ENCODE measurements around the gene AMBRA1. TPM values are rescaled to one million over a fixed set of nuclear protein-coding genes. Genes with fewer than 3 reads are reported as not detected.

AMBRA1 gene
- polyA plus RNA-seq, 1 experiment, result 12.8 TPM

- Histone ChIP-seq H3K4me3 (ENCODE audit: low read depth, low read length) (no peak overlapping the region), H3K27me3 (ENCODE audit: control insufficient read depth, insufficient read depth, low read length) (no peaks in the 10 kb centered on the region), H3K36me3 (ENCODE audit: control insufficient read depth, insufficient read depth, low read length) (no peaks in the 10 kb centered on the region)
- no peak for DNase-seq (ENCODE audit: low read depth)
- ChIA-PET CTCF (interaction anchor here (0.9 to 1.2 kb wide), 2 partner anchors 15 to 30 kb away, joined by 3 read pairs; no protein-coding TSS in a partner anchor), POLR2A (no interaction called here)
- TF ChIP-seq CTCF (IDR thresholded peaks at IDR 0.05; ENCODE audit: insufficient read depth, low read depth, low read length), result no peak
These were observed 79.5 kb downstream of the AMBRA1 start for GRCh38 chr11:46514370-46514769.

GRCh38 chr11:46513934-46514342 lies 79.9 kb downstream of the AMBRA1 start:
- POLR2A ChIA-PET, result no interaction called here
- TF ChIP-seq CTCF (IDR thresholded peaks at IDR 0.05; ENCODE audit: insufficient read depth, low read depth, low read length), result no peak
- Histone ChIP-seq H3K4me3 (ENCODE audit: low read depth, low read length) (no peak overlapping the region), H3K36me3 (ENCODE audit: control insufficient read depth, insufficient read depth, low read length) (no peaks in the 10 kb centered on the region), H3K27me3 (ENCODE audit: control insufficient read depth, insufficient read depth, low read length) (no peaks in the 10 kb centered on the region)
- CTCF ChIA-PET, result interaction anchor here (0.8 kb wide), 1 partner anchor 15 kb away, joined by 6 read pairs; no protein-coding TSS in a partner anchor
- DNase-seq (ENCODE audit: low read depth), result no peak

- Histone ChIP-seq H3K36me3 (ENCODE audit: control insufficient read depth, insufficient read depth, low read length) (peaks cover 3% of the 10 kb centered on the region), H3K4me3 (ENCODE audit: low read depth, low read length) (no peak overlapping the region), H3K27me3 (ENCODE audit: control insufficient read depth, insufficient read depth, low read length) (no peaks in the 10 kb centered on the region)
- DNase-seq (ENCODE audit: low read depth), result no peak
- ChIA-PET POLR2A (no interaction called here), CTCF (interaction anchor here (0.6 to 1.0 kb wide), 3 partner anchors 17 to 34 kb away, joined by 3 read pairs; no protein-coding TSS in a partner anchor)
- TF ChIP-seq CTCF (IDR thresholded peaks at IDR 0.05; ENCODE audit: insufficient read depth, low read depth, low read length), result no peak
These were observed 81.5 kb downstream of the AMBRA1 start for GRCh38 chr11:46512261-46512881.

- Histone ChIP-seq H3K36me3 (ENCODE audit: control insufficient read depth, insufficient read depth, low read length) (peaks cover 3% of the 10 kb centered on the region), H3K27me3 (ENCODE audit: control insufficient read depth, insufficient read depth, low read length) (no peaks in the 10 kb centered on the region), H3K4me3 (ENCODE audit: low read depth, low read length) (no peak overlapping the region)
- no peak for DNase-seq (ENCODE audit: low read depth)
- ChIA-PET POLR2A (no interaction called here), CTCF (interaction anchor here (1.1 kb wide), 1 partner anchor 18 kb away, joined by 4 read pairs; no protein-coding TSS in a partner anchor)
- no peak for TF ChIP-seq CTCF (IDR thresholded peaks at IDR 0.05; ENCODE audit: insufficient read depth, low read depth, low read length)
These were observed 82.5 kb downstream of the AMBRA1 start for GRCh38 chr11:46511342-46511741.

- TF ChIP-seq CTCF (IDR thresholded peaks at IDR 0.05; ENCODE audit: insufficient read depth, low read depth, low read length), result no peak
- H3K27me3 ChIP-seq (ENCODE audit: control insufficient read depth, insufficient read depth, low read length), result no peaks in the 10 kb centered on the region
- no peak for DNase-seq (ENCODE audit: low read depth)
- POLR2A ChIA-PET, result no interaction called here
- peaks cover 6% of the 10 kb centered on the region for H3K36me3 ChIP-seq (ENCODE audit: control insufficient read depth, insufficient read depth, low read length)
- no peak overlapping the region for H3K4me3 ChIP-seq (ENCODE audit: low read depth, low read length)
- CTCF ChIA-PET, result interaction anchor here (0.9 to 1.3 kb wide), 3 partner anchors 10 to 119 kb away, joined by 3 to 6 read pairs (median 4); no protein-coding TSS in a partner anchor
These were observed 85.5 kb downstream of the AMBRA1 start for GRCh38 chr11:46508360-46508759.

Data from BJ (cell line).